Spleen (tissue), 7 donors: ENCODE measurements around the gene CAMTA2.

Experiments
- POLR2A ChIP-seq, 3 donors: fragments of 450-650 bp; IDR thresholded peaks; one replicate each; pipeline ENCODE4 v1.5.1; 2017; ENCODE audit warnings: antibody characterized with exemption in 3 of 3, mild to moderate bottlenecking in 1 of 3
- TF ChIP-seq, protein P1 (sequence below), 11 experiments: fragments of 200-600 bp in 7 of 11; fragments of 450-650 bp in 4 of 11; sonication (generic) in 4 of 11; IDR thresholded peaks in 8 of 11; conservative IDR thresholded peaks in 3 of 11; 1 replicate in 7 of 11; 2 replicates in 4 of 11; pipeline versions ENCODE4 v1.4.0 to v1.8.0; 2016 to 2021; ENCODE audit warnings: antibody characterized with exemption in 11 of 11, inconsistent platforms in 4 of 11, mild to moderate bottlenecking in 1 of 11
- donor health status: DM: no; HTN: no; CAD: no; lungs with moderate emphysema.
- donor health status: DM: no; HTN: no; CAD: no.
- donor health status: DM: no; HTN: no; CAD: no.

DNA sequence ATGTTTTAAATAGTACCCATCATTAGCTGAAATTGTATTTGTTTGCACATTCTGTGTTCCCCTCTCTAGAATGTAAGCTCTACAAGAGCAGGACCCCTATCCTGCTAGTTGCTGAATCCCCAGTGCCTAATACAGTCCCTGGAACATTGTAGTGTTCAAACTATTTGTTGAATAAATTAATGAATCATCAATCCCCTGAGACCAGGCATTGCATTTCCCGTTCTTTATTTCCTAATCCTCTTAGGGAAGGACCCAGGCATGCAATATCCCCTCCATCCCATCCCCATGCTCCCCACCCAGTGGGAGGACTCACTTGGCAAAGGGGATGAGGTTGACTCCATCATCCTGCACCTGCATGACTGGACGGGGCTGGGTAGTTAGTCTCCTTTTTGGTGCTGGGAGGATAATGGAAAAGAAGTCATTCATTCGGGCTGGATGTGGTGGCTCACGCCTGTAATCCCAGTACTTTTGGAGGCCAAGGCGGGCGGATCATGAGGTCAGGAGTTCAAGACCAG, 6.7 kb upstream of the CAMTA2 start:
- TF ChIP-seq, protein P1, sequence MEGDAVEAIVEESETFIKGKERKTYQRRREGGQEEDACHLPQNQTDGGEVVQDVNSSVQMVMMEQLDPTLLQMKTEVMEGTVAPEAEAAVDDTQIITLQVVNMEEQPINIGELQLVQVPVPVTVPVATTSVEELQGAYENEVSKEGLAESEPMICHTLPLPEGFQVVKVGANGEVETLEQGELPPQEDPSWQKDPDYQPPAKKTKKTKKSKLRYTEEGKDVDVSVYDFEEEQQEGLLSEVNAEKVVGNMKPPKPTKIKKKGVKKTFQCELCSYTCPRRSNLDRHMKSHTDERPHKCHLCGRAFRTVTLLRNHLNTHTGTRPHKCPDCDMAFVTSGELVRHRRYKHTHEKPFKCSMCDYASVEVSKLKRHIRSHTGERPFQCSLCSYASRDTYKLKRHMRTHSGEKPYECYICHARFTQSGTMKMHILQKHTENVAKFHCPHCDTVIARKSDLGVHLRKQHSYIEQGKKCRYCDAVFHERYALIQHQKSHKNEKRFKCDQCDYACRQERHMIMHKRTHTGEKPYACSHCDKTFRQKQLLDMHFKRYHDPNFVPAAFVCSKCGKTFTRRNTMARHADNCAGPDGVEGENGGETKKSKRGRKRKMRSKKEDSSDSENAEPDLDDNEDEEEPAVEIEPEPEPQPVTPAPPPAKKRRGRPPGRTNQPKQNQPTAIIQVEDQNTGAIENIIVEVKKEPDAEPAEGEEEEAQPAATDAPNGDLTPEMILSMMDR (IDR thresholded peaks at IDR 0.05 in 8 of 11, conservative IDR thresholded peaks at IDR 0.05 in 3 of 11): no peak
- no peak for TF ChIP-seq POLR2A (IDR thresholded peaks at IDR 0.05)
